ENCODE results near the gene C16orf78.

Gene C16orf78

DNA sequence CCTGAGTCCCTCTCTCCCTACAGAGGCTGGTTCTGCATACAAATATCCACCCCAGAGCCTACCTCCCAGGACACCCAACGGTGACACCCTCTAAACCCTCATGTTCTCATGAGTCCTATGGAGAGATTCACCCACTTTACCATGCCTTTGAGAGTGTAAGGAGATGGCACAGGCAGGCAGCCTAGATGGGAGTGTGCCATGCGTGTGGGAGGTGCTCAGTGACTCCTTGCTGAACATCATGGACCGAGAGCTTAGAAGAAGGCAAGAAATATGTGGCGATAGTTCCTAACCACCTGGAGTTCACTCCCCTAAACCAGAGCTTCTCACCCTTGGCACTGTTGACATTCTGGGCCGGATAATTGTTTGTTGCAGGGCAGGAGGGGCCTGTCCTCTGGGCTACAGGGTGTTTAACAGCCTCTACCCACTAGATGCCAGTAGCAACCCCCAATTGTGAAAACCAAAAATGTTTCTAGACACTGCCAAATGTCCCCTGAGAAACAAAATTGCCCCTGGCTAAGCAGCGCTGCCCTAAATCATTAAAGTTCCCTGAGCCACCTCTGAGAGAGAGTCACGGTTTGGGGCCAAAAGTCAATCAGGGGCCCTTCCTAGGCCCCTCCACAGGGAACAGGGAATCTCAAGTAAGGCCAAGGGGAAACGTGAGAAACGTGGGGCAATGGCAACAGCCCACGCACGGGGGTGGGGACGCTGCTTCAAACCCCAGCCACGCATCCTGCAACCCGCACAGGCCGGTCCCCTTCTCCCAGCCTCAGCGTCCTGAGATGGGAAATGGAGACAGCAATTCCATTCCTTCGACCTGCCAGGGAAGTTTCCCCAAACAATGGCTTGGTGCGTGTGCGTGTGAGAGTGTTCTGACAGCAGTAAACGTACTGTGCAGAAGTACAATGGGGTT, 66.8 kb downstream of the C16orf78 start:
- peaks cover 26% of the 10 kb centered on the region for H3K4me1 ChIP-seq (ENCODE audit: insufficient read depth, low read length)
- H3K9ac ChIP-seq (ENCODE audit: low read depth, low read length), result no peak overlapping the region
- H3K9me3 ChIP-seq (ENCODE audit: insufficient read depth, low read depth, low read length), result no peaks in the 10 kb centered on the region
- H3K4me3 ChIP-seq (ENCODE audit: low read length), result no peak overlapping the region
- H3K27ac ChIP-seq (ENCODE audit: low read length), result no peak overlapping the region
- H3K27me3 ChIP-seq (ENCODE audit: insufficient read depth, low read length), result peaks cover 6% of the 10 kb centered on the region; the same call in 1 of the 2 replicates
- H3K36me3 ChIP-seq (ENCODE audit: insufficient read depth, low read depth, low read length), result no peaks in the 10 kb centered on the region

DNA sequence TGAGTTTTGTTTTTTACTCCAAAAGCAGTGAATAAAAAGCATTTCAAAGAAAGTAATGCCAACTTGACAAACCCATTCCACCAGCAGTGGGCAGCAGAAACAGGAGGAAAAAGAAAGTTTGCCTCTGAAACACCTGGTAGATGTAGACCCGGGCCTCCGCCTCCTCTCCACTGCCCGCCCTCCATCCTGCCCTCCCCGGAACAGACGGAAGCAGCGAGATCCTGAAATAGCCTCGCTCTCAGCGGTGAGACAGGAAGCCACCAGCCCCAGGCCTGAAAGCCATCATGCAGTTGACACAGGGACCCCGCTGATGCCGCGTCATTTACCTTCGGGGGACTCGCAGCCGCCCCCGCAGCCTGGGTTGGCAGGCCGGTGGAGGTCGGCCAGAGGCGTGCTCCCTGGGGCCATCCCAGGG, 67.8 kb downstream of the C16orf78 start:
- Histone ChIP-seq H3K36me3 (ENCODE audit: insufficient read depth, low read depth, low read length) (no peaks in the 10 kb centered on the region), H3K4me3 (ENCODE audit: low read length) (peak overlapping the region; percentile 24; the same call in 1 of the 2 replicates), H3K9ac (ENCODE audit: low read depth, low read length) (peak overlapping the region; percentile 21; the same call in 1 of the 2 replicates), H3K27ac (ENCODE audit: low read length) (no peak overlapping the region), H3K27me3 (ENCODE audit: insufficient read depth, low read length) (peaks cover 6% of the 10 kb centered on the region; the same call in 1 of the 2 replicates), H3K9me3 (ENCODE audit: insufficient read depth, low read depth, low read length) (no peaks in the 10 kb centered on the region), H3K4me1 (ENCODE audit: insufficient read depth, low read length) (peaks cover 26% of the 10 kb centered on the region)

DNA sequence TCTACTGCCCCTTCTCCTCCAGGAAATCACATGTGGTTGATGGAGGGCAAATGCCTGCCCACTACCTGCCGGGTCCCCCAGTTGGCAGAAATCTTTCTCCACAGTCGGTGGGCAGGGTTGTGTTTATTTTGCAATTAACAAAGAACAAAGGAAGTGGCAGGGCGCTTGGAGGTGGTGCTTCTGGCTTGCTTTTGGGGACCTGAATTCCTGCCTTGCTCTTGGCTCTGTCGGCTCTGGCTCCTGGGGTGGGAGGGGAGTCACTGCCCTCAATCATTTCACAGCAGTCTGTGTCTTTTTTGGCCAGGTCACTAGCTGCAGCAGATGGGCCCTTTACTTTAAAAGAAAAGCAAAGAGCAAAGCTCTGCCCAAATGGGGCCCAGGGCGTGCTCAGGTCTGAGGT, 69.2 kb downstream of the C16orf78 start:
- Histone ChIP-seq H3K27ac (ENCODE audit: low read length) (no peak overlapping the region), H3K9ac (ENCODE audit: low read depth, low read length) (no peak overlapping the region), H3K4me1 (ENCODE audit: insufficient read depth, low read length) (peaks cover 26% of the 10 kb centered on the region), H3K36me3 (ENCODE audit: insufficient read depth, low read depth, low read length) (no peaks in the 10 kb centered on the region), H3K4me3 (ENCODE audit: low read length) (no peak overlapping the region), H3K27me3 (ENCODE audit: insufficient read depth, low read length) (peaks cover 6% of the 10 kb centered on the region; the same call in 1 of the 2 replicates), H3K9me3 (ENCODE audit: insufficient read depth, low read depth, low read length) (no peaks in the 10 kb centered on the region)

DNA sequence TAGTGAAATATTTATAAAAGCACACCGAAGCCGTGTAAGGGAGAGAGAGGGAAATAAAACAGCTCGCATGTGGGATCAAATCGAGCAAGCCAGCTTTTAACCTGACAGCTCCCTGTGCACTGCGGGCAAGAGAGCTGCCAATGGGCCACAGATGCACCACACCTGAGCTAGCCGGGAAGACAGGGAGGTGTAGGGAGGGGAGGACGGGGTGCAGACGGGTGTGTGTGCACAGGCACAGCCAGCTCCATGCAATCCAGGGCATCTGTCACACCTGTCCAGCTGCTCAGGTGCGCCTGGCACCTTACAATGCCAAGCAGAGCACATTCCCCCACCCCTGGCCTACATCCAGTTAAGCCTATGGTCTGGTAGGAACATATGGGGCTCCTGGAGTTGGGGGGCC, 70.0 kb downstream of the C16orf78 start:
- Histone ChIP-seq H3K9me3 (ENCODE audit: insufficient read depth, low read depth, low read length) (no peaks in the 10 kb centered on the region), H3K4me3 (ENCODE audit: low read length) (no peak overlapping the region), H3K27ac (ENCODE audit: low read length) (no peak overlapping the region), H3K27me3 (ENCODE audit: insufficient read depth, low read length) (peaks cover 6% of the 10 kb centered on the region; the same call in 1 of the 2 replicates), H3K4me1 (ENCODE audit: insufficient read depth, low read length) (peaks cover 26% of the 10 kb centered on the region), H3K9ac (ENCODE audit: low read depth, low read length) (no peak overlapping the region), H3K36me3 (ENCODE audit: insufficient read depth, low read depth, low read length) (no peaks in the 10 kb centered on the region)

DNA sequence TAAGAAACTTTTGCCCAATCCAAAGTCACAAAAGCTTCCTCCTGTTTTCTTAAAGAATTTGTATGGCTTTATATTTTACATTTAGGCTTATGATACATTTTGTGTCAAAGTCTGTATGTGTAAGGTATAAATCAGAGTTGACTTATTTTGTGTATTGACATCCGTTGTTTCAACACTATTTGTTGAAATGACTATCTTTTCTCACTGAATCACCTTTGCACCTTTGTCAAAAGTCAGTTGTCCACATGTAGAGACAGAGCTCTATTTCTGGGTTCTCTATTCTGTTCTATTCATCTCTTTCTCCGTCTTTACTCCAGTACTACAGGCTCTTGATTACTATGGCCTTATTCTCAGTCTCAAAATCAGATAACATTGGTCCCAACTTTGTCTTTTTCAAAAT, 73.2 kb downstream of the C16orf78 start:
- H3K27ac ChIP-seq (ENCODE audit: low read length), result no peak overlapping the region
- no peak overlapping the region for H3K4me3 ChIP-seq (ENCODE audit: low read length)
- H3K27me3 ChIP-seq (ENCODE audit: insufficient read depth, low read length), result peaks cover 6% of the 10 kb centered on the region; the same call in 1 of the 2 replicates
- H3K4me1 ChIP-seq (ENCODE audit: insufficient read depth, low read length), result peaks cover 17% of the 10 kb centered on the region
- H3K36me3 ChIP-seq (ENCODE audit: insufficient read depth, low read depth, low read length), result no peaks in the 10 kb centered on the region
- no peak overlapping the region for H3K9ac ChIP-seq (ENCODE audit: low read depth, low read length)
- no peaks in the 10 kb centered on the region for H3K9me3 ChIP-seq (ENCODE audit: insufficient read depth, low read depth, low read length)
